Mesothelial cell of epicardium (in vitro differentiated cells): ENCODE results near the gene TMEM115. TPM values are rescaled to one million over a fixed set of nuclear protein-coding genes. Genes with fewer than 3 reads are reported as not detected.

Experiments
- DNase-seq, 2 experiments: peaks; one replicate each; pipeline ENCODE4 v3.0.0; 2021; ENCODE audit warnings: low spot score in 2 of 2; ENCODE audit not compliant: unreplicated experiment in 2 of 2
- H3K27ac Mint-ChIP-seq: 2 replicates; pipeline ENCODE4 v1.8.0; 2021; ENCODE audit warnings: mixed read lengths
- H3K27me3 Mint-ChIP-seq: 2 replicates; pipeline ENCODE4 v1.8.0; 2021; ENCODE audit warnings: low read depth, mixed read lengths
- H3K36me3 Mint-ChIP-seq: 2 replicates; pipeline ENCODE4 v1.8.0; 2021; ENCODE audit warnings: mixed read lengths
- H3K4me1 Mint-ChIP-seq: 2 replicates; pipeline ENCODE4 v1.8.0; 2021; ENCODE audit warnings: mixed read lengths
- H3K4me3 Mint-ChIP-seq: 2 replicates; pipeline ENCODE4 v1.8.0; 2021; ENCODE audit warnings: mild to moderate bottlenecking, moderate library complexity, mixed read lengths
- H3K9me3 Mint-ChIP-seq: 2 replicates; pipeline ENCODE4 v1.8.0; 2021; ENCODE audit warnings: mixed read lengths
- CTCF ChIP-seq: fragments of 200-600 bp; sonication (generic); IDR thresholded peaks from one replicate; pipeline ENCODE4 v1.5.0; 2021; ENCODE audit warnings: antibody characterized with exemption; ENCODE audit not compliant: unreplicated experiment
- total RNA-seq: library from RNA; stranded (reverse); gene quantifications from 3 replicates; pipeline ENCODE4 v1.2.1, GENCODE V29; 2021

TMEM115 gene
- total RNA-seq, 1 donor from 2014 or later: 38.6 TPM

- TF ChIP-seq CTCF: no peak
- no peak for DNase-seq
- H3K4me3 Mint-ChIP-seq: no peak overlapping the region
- H3K36me3 Mint-ChIP-seq: no peaks in the 10 kb centered on the region
- H3K27me3 Mint-ChIP-seq: no peaks in the 10 kb centered on the region
- peaks cover 46% of the 10 kb centered on the region for H3K4me1 Mint-ChIP-seq
- H3K27ac Mint-ChIP-seq: no peak overlapping the region
- H3K9me3 Mint-ChIP-seq: no peaks in the 10 kb centered on the region
Measured at GRCh38 chr3:50354850-50355249, 4.5 kb downstream of the TMEM115 start.

- Mint-ChIP-seq H3K4me3 (no peak overlapping the region), H3K4me1 (peaks cover 42% of the 10 kb centered on the region), H3K36me3 (no peaks in the 10 kb centered on the region), H3K27me3 (no peaks in the 10 kb centered on the region), H3K9me3 (no peaks in the 10 kb centered on the region), H3K27ac (no peak overlapping the region)
- no peak for TF ChIP-seq CTCF
- DNase-seq: no peak
Measured at GRCh38 chr3:50354186-50354764, 5.0 kb downstream of the TMEM115 start.

DNA sequence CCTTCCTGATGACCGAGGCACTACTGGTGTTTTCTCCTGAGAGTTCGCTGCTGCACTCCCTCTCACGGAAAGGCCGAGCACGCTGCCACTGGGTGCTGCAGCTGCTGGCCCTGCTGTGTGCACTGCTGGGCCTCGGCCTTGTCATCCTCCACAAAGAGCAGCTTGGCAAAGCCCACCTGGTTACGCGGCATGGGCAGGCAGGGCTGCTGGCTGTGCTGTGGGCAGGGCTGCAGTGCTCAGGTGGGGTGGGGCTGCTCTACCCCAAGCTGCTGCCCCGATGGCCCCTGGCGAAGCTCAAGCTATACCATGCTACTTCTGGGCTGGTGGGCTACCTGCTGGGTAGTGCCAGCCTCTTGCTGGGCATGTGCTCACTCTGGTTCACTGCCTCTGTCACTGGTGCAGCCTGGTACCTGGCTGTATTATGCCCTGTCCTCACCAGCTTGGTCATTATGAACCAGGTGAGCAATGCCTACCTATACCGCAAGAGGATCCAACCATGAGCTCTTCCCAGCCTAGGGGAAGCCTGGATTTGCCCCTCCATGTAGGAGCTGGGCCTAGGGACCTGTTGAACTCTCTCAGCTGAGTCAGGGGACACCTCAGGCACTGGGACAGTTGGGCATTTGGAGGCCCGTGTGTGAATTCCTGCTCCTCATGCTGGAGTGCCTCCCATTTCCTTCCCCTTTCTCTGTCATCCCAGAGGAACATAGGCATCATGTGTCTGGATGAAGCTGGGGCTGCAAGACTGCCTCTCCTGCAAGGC, 5.9 kb downstream of the TMEM115 start:
- DNase-seq: no peak
- H3K9me3 Mint-ChIP-seq: no peaks in the 10 kb centered on the region
- H3K27me3 Mint-ChIP-seq: no peaks in the 10 kb centered on the region
- no peak overlapping the region for H3K4me3 Mint-ChIP-seq
- no peak overlapping the region for H3K27ac Mint-ChIP-seq
- H3K36me3 Mint-ChIP-seq: no peaks in the 10 kb centered on the region
- H3K4me1 Mint-ChIP-seq: peaks cover 40% of the 10 kb centered on the region
- TF ChIP-seq CTCF: no peak

- no peak for TF ChIP-seq CTCF
- Mint-ChIP-seq H3K27ac (no peak overlapping the region), H3K36me3 (no peaks in the 10 kb centered on the region), H3K9me3 (no peaks in the 10 kb centered on the region), H3K4me1 (peaks cover 33% of the 10 kb centered on the region), H3K4me3 (no peak overlapping the region), H3K27me3 (no peaks in the 10 kb centered on the region)
- no peak for DNase-seq
Measured at GRCh38 chr3:50352781-50353180, 6.5 kb downstream of the TMEM115 start.

DNA sequence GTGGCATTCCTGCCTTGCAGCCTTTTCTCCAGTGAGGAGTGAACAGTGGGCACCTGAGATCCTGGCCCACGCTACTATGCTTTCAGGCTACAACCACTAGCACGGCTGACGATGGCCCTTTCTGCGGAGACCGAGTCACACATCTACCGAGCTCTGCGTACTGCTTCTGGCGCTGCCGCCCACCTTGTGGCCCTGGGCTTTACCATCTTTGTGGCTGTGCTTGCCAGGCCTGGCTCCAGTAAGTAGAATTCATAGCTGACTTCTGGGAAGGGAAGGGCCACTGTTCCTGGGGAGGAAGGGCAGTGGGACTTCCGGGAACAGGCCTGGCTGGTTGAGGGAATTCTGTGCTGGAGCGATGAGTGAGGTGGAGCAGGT, 8.0 kb downstream of the TMEM115 start:
- peaks cover 22% of the 10 kb centered on the region for H3K4me1 Mint-ChIP-seq

More for the DNA sequence above, 8.0 kb downstream of the TMEM115 start:
- Mint-ChIP-seq H3K27ac (peak overlapping the region; percentile 89), H3K27me3 (no peaks in the 10 kb centered on the region), H3K36me3 (no peaks in the 10 kb centered on the region), H3K4me3 (peak overlapping the region; percentile 95), H3K9me3 (no peaks in the 10 kb centered on the region)
- DNase-seq: no peak
- TF ChIP-seq CTCF: no peak
